NCI-H226 (cell line): ENCODE results near the gene TMEM254.
"Not testable (repeated sequence)": the region's sequence is repeated elsewhere in the genome, so short reads cannot be mapped to it uniquely, and the experiment has no call there.

Experiments used
- DNase-seq: peaks from one replicate; pipeline ENCODE4 v3.0.0-alpha.2; 2015

TMEM254 gene

GRCh38 chr10:80077869-80078447, 507 bp upstream of the TMEM254 start:
- no peak for DNase-seq

GRCh38 chr10:80079312-80079719, 851 bp downstream of the TMEM254 start:
- no peak for DNase-seq

GRCh38 chr10:80081026-80081425, 2.6 kb downstream of the TMEM254 start:
- no peak for DNase-seq

- peak; percentile 60 for DNase-seq
These were observed 3.6 kb downstream of the TMEM254 start for GRCh38 chr10:80081801-80082750.

- DNase-seq: no peak
These were observed 11.7 kb downstream of the TMEM254 start for GRCh38 chr10:80090121-80090520.

- no peak for DNase-seq
These were observed 15.8 kb downstream of the TMEM254 start for GRCh38 chr10:80094231-80094630.

- DNase-seq: not testable (repeated sequence)
These were observed 19.8 kb downstream of the TMEM254 start for GRCh38 chr10:80098272-80098671.

- not testable (repeated sequence) for DNase-seq
These were observed 20.8 kb downstream of the TMEM254 start for GRCh38 chr10:80099295-80099694.

- no peak for DNase-seq
These were observed 21.7 kb downstream of the TMEM254 start for GRCh38 chr10:80100116-80100515.

- DNase-seq: no peak
These were observed 22.6 kb downstream of the TMEM254 start for GRCh38 chr10:80100861-80101695.

GRCh38 chr10:80104066-80104926, 25.8 kb downstream of the TMEM254 start:
- peak; percentile 64 for DNase-seq

- no peak for DNase-seq
These were observed 30.2 kb downstream of the TMEM254 start for GRCh38 chr10:80108576-80109239.

GRCh38 chr10:80110986-80111385, 32.5 kb downstream of the TMEM254 start:
- DNase-seq: no peak

GRCh38 chr10:80118669-80119068, 40.2 kb downstream of the TMEM254 start:
- DNase-seq: no peak

GRCh38 chr10:80122110-80122710, 43.7 kb downstream of the TMEM254 start:
- DNase-seq: peak; percentile 16

- DNase-seq: no peak
These were observed 44.3 kb downstream of the TMEM254 start for GRCh38 chr10:80122746-80123145.

GRCh38 chr10:80126876-80127275, 48.4 kb downstream of the TMEM254 start:
- no peak for DNase-seq

- DNase-seq: peak; percentile 84
These were observed 53.0 kb downstream of the TMEM254 start for GRCh38 chr10:80131499-80131901.

GRCh38 chr10:80132299-80133139, 54.1 kb downstream of the TMEM254 start, which contains the start of gene PLAC9:
PLAC9 (plus strand) TSS chr10:80132730; CDS start chr10:80132763, 33 bp downstream.
- DNase-seq: no peak

GRCh38 chr10:80133206-80133605, 54.7 kb downstream of the TMEM254 start:
- no peak for DNase-seq
